Right lobe of liver (tissue), 6 donors: ENCODE data around the gene CCNK. TPM values are rescaled to one million over a fixed set of nuclear protein-coding genes. Genes with fewer than 3 reads are reported as not detected.
A peak's percentile ranks its signal among the peaks of the same experiment; 100 is the strongest.

Source experiments
- ATAC-seq, 4 donors: fragments of 200-7000 bp; cut with Tn5 transposase; one replicate each; pipeline ENCODE4 v1.9.1; 2020; ENCODE audit warnings: mild to moderate bottlenecking in 4 of 4, moderate library complexity in 4 of 4
- DNase-seq, 3 donors: peaks; one replicate each; pipeline ENCODE4 v3.0.0-alpha.2; 2020
- H3K27ac ChIP-seq, 3 donors: fragments of 200-600 bp; one replicate each; pipeline ENCODE4 v1.8.0; 2022
- H3K27me3 ChIP-seq, 2 donors: fragments of 200-600 bp; one replicate each; pipeline ENCODE4 v1.8.0; 2022
- H3K36me3 ChIP-seq, 4 donors: fragments of 200-600 bp; sonication (generic) in 1 of 4; one replicate each; pipeline versions ENCODE4 v1.5.1 to v1.8.0; 2017 to 2022; ENCODE audit warnings: control low read depth in 1 of 4
- H3K4me1 ChIP-seq, 4 donors: fragments of 200-600 bp; sonication (generic) in 1 of 4; one replicate each; pipeline versions ENCODE4 v1.5.1 to v1.8.0; 2017 to 2022; ENCODE audit warnings: control low read depth in 1 of 4
- H3K4me3 ChIP-seq, 3 donors: fragments of 200-600 bp; one replicate each; pipeline ENCODE4 v1.8.0; 2022
- H3K9me3 ChIP-seq, 4 donors: fragments of 200-600 bp; sonication (generic) in 1 of 4; one replicate each; pipeline versions ENCODE4 v1.5.1 to v1.8.0; 2017 to 2022; ENCODE audit warnings: control low read depth in 1 of 4
- CTCF ChIP-seq, 4 donors: fragments of 200-600 bp in 3 of 4; fragments of 450-650 bp in 1 of 4; IDR thresholded peaks; one replicate each; pipeline versions ENCODE4 v1.5.1 to v1.8.0; 2016 to 2022; ENCODE audit warnings: antibody characterized with exemption in 4 of 4, mild to moderate bottlenecking in 2 of 4
- POLR2A ChIP-seq: fragments of 450-650 bp; IDR thresholded peaks from one replicate; pipeline ENCODE4 v1.6.1; 2017; ENCODE audit warnings: antibody characterized with exemption, mild to moderate bottlenecking
- WGBS: methylation state at CpG from one replicate; pipeline ENCODE4 v1.1.6; 2018; ENCODE audit warnings: low coverage, low lambda C conversion rate; ENCODE audit not compliant: insufficient coverage; ENCODE audit errors: missing lambda C conversion rate; 5-methylcytosine and 5-hydroxymethylcytosine counted together
- intact Hi-C, 2 donors: fragments of 100-400 bp; cut with DNase I; formaldehyde crosslinking; loops; one replicate each; pipeline versions ENCODE4 v1.11.2 to v1.14.1; 2022
- total RNA-seq, 6 experiments: library from RNA; depleted of rRNA in 2 of 6; stranded (reverse); fragments of >200 nt in 2 of 6; fragmentation: NEBNext Ultra II Directional in 3 of 6; extraction: Animal tissue kit (Norgen Biotek cat#: 25700) in 3 of 6; gene quantifications; one replicate each; pipeline versions ENCODE4 v1.1.0 to v1.2.4, GENCODE V29; 2016 to 2023
- donor health status: DM: no; HTN: yes; CAD: no.
- donor health status: DM: no; HTN: no; CAD: no.
- donor health status: DM: no; HTN: no; CAD: no.
- donor health status: DM: no; HTN: yes; CAD: no.
- donor health status: DM: no; HTN: yes; CAD: no.

CCNK gene
- total RNA-seq, 6 experiments from 2014 or later, result 11.8 to 23.4 (median 15.4) TPM

- H3K27ac ChIP-seq, result no peak overlapping the region
- H3K9me3 ChIP-seq, result no peaks in the 10 kb centered on the region
- H3K4me1 ChIP-seq, result peaks cover 0 to 3% (median 0%) of the 10 kb centered on the region in 4 donors
- H3K27me3 ChIP-seq, result no peaks in the 10 kb centered on the region
- intact Hi-C loops, result no loop called here
- no peak for ATAC-seq
- H3K4me3 ChIP-seq, result no peak overlapping the region
- TF ChIP-seq CTCF (IDR thresholded peaks at IDR 0.05), result no peak
- no peak for TF ChIP-seq POLR2A
- H3K36me3 ChIP-seq, result no peaks in the 10 kb centered on the region
- 88% methylated on average over 9 of the region's 11 CpGs for WGBS
- peak in 2 of 3 donors; percentile 11 to 35 for DNase-seq
Observed at GRCh38 chr14:99520571-99521081, 39.4 kb downstream of the CCNK start.

- no peaks in the 10 kb centered on the region for H3K27me3 ChIP-seq
- no peaks in the 10 kb centered on the region for H3K36me3 ChIP-seq
- intact Hi-C loops, result no loop called here
- H3K4me1 ChIP-seq, result peaks cover 0 to 3% (median 0%) of the 10 kb centered on the region in 4 donors
- no peak overlapping the region for H3K4me3 ChIP-seq
- ATAC-seq, result no peak
- H3K9me3 ChIP-seq, result no peaks in the 10 kb centered on the region
- WGBS, result no CpG with 5 or more reads among the region's 25 CpGs
- TF ChIP-seq POLR2A (no peak), CTCF (IDR thresholded peaks at IDR 0.05) (no peak)
- no peak overlapping the region for H3K27ac ChIP-seq
- peak in 2 of 3 donors; percentile 9 to 27 for DNase-seq
Observed at GRCh38 chr14:99521176-99522024, 40.2 kb downstream of the CCNK start.

- intact Hi-C loops, result no loop called here
- no peaks in the 10 kb centered on the region for H3K9me3 ChIP-seq
- no peak for TF ChIP-seq POLR2A
- TF ChIP-seq CTCF (IDR thresholded peaks at IDR 0.05), result no peak
- H3K4me3 ChIP-seq, result no peak overlapping the region
- WGBS, result 92% methylated on average over 4 of the region's 18 CpGs
- no peaks in the 10 kb centered on the region for H3K36me3 ChIP-seq
- H3K27me3 ChIP-seq, result no peaks in the 10 kb centered on the region
- H3K27ac ChIP-seq, result no peak overlapping the region
- peak in 2 of 3 donors; percentile 16 to 45 for DNase-seq
- peaks cover 0 to 3% (median 0%) of the 10 kb centered on the region in 4 donors for H3K4me1 ChIP-seq
- no peak for ATAC-seq
Observed at GRCh38 chr14:99522025-99522401, 40.8 kb downstream of the CCNK start.

GRCh38 chr14:99522457-99522891 is 41.3 kb downstream of the CCNK start:
- Histone ChIP-seq H3K4me3 (no peak overlapping the region), H3K4me1 (peaks cover 0 to 3% (median 0%) of the 10 kb centered on the region in 4 donors), H3K27ac (no peak overlapping the region), H3K36me3 (no peaks in the 10 kb centered on the region), H3K27me3 (no peaks in the 10 kb centered on the region), H3K9me3 (no peaks in the 10 kb centered on the region)
- intact Hi-C loops, result no loop called here
- ATAC-seq (no peak), DNase-seq (peak in 2 of 3 donors; percentile 25 to 48)
- TF ChIP-seq POLR2A (no peak), CTCF (IDR thresholded peaks at IDR 0.05) (no peak)
- 50% methylated on average over 1 of the region's 12 CpGs for WGBS
